GM10248 (cell line): ENCODE data around the gene ST7.

Experiments
- CTCF ChIA-PET: fragments of 300-600 bp; sonication (Branson Sonifier 250); formaldehyde crosslinking; extraction: SDS; loops from one replicate; lab custom pipeline; 2021; ENCODE audit warnings: antibody characterized with exemption; lab: Yijun Ruan, JAX
- POLR2A ChIA-PET: fragments of 350-650 bp; sonication (Branson Sonifier 250); formaldehyde crosslinking; extraction: SDS; loops from one replicate; lab custom pipeline; 2020; ENCODE audit warnings: antibody characterized with exemption; lab: Yijun Ruan, JAX
- DNase-seq: peaks from one replicate; pipeline ENCODE4 v3.0.0; 2012; ENCODE audit errors: extremely low spot score
- CTCF ChIP-seq: IDR thresholded peaks from 2 replicates; pipeline ENCODE4 v1.5.1; 2012; ENCODE audit warnings: mild to moderate bottlenecking, low read depth; ENCODE audit errors: extremely low read depth, missing control alignments, control extremely low read depth

The ST7 gene

DNA sequence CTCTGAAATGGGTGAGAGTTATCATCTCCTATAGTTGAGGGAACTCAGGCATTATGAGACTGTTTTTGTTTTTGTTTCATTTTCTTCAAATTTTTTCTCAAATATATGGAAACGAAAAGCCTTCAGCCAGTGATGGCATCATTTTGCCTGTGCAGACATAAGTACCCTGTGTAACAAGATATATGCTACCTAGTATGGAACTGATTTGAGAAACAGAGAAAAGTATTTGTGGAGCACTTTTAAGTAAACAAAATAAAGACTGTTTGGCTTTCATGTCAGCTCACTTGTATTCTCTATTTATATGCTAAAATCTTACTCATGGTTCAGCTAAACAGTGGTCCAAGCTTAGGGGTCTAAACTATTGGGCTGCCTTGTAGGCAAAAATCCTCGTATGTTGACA, 219.0 kb downstream of the ST7 start:
- POLR2A ChIA-PET: no interaction called here
- DNase-seq: no peak
- CTCF ChIA-PET: interaction anchor here (1.1 kb wide), 1 partner anchor 8 kb away, joined by 4 read pairs; no protein-coding TSS in a partner anchor
- no peak for TF ChIP-seq CTCF

DNA sequence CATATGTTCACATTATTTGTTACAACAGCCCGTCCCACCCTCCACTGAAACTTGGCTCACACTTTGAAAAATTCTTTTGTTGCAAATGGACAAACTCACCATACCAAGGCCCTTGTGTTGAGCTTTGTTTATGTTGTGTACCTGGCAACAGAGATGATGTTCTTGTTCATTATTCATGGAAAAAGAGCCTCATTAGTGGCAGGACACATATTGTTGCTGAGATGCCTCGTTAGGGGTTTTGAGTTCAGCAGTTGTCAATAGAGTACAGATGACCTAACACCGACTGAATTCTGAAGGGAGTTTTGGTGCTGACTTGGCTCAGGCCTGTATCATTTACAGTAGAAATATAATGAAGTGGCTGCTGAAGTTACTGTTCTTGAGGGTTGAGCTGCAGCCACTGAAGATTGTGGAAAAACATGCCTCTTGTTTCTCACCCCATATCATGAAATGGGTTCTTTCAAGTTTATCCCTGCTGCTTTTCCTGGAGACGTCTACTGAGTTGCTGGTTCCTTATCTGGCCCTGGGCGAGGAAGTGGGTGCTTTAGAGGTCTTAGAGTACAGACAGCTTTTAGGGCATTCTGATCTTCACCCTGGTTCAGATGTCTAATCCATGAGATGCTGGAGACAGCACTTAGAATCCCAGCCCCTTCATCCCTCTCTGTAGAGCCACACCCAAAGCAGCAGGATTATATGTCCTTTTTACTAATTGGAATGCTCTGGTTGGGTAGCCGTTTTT, 219.9 kb downstream of the ST7 start:
- CTCF ChIA-PET: interaction anchor here (1.1 to 1.4 kb wide), 2 partner anchors 9 to 39 kb away, joined by 3 to 4 read pairs; no protein-coding TSS in a partner anchor
- POLR2A ChIA-PET: no interaction called here
- no peak for TF ChIP-seq CTCF
- no peak for DNase-seq

GRCh38 chr7:117176206-117176605, 222.9 kb downstream of the ST7 start:
- no peak for TF ChIP-seq CTCF
- DNase-seq: no peak
- POLR2A ChIA-PET: no interaction called here
- CTCF ChIA-PET: no interaction called here

DNA sequence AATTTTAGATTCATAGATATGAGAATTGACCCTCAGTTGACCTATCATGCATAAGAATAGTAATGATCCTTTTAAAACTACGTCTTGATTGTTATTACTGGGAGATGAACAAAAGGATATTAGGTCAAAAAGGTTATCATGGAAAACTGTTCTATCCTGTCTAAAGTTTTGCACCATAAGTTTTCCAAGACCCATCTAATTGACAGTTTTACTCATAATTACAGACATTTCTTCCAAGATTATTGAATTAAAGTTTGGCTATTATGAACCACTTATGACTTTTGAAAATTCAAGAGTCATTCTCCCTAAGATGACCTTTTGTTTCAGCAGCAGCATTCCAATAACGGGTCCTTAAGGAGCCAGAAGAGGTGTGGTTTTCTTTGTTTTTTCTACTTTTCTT, 225.3 kb downstream of the ST7 start:
- CTCF ChIA-PET: no interaction called here
- no peak for TF ChIP-seq CTCF
- POLR2A ChIA-PET: no interaction called here
- no peak for DNase-seq

DNA sequence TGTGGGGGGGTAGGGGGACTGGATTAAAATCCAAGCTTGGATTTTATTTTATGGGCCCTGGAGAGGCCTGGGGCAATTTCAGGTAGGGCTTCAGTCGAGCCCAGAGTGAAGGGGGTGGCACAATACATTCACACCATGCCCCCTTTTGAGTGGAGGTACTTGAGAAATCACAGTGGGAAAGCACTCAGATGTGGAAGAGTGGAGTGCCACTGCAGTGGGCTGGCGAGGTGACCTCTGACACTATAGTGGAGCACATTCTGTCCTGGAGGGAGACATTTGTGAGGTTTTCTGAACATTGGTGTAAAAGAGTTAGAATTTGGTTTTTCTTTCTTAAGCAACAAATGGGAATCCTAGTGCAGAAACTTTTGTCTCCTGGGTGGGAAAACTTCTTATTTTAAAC, 226.4 kb downstream of the ST7 start:
- POLR2A ChIA-PET: no interaction called here
- no peak for TF ChIP-seq CTCF
- CTCF ChIA-PET: interaction anchor here (1.3 to 1.8 kb wide), 2 partner anchors 23 to 33 kb away, joined by 3 to 4 read pairs; no protein-coding TSS in a partner anchor
- no peak for DNase-seq

GRCh38 chr7:117183729-117184128, 230.4 kb downstream of the ST7 start:
- ChIA-PET CTCF (interaction anchor here (0.9 kb wide), 1 partner anchor 29 kb away, joined by 3 read pairs; no protein-coding TSS in a partner anchor), POLR2A (no interaction called here)
- no peak for TF ChIP-seq CTCF

GRCh38 chr7:117184367-117184766, 231.1 kb downstream of the ST7 start:
- POLR2A ChIA-PET: no interaction called here
- no peak for TF ChIP-seq CTCF
- CTCF ChIA-PET: interaction anchor here (0.9 kb wide), 1 partner anchor 28 kb away, joined by 3 read pairs; no protein-coding TSS in a partner anchor
- no peak for DNase-seq

More at GRCh38 chr7:117183729-117184128, 230.4 kb downstream of the ST7 start:
- no peak for DNase-seq
